GM21381 (cell line): ENCODE measurements around the gene P4HA3.

ENCODE experiments used
- ATAC-seq: cut with Tn5 transposase; IDR thresholded peaks from one replicate; pipeline ENCODE4 v1.9.1; 2021; ENCODE audit warnings: mild to moderate bottlenecking, moderate library complexity; ENCODE audit not compliant: unreplicated experiment

The P4HA3 gene

DNA sequence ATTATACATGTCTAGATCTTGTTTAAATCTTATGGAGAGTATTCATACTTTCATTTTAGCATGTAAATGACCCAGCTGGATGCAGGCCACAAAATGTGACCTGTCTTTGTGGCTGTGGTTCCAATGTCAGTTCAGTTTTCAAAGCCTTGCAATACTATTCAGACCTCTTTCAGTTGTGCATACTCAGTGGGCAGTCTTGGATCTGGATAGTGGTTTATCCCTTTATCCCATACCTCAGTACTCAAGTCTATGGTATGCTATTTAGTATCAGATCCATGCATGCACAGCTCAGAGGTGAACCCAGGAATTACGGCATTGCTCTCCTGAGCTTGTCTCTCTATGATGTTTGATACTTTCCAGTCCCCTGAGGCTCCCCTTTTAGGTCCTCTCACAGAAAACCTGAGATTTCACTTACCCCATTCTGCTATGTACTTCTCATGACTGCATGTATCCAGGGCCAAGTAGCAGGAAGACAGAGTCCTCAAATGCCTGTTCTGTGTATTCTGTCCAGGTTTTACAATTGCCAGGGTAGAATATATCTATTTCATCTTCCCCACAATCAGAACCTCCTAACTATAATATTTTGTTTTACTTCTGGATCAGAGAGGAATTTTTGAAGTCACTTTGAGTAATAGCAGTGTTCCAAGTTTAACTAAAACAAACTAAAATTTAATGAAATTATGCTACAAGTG, 6.9 kb upstream of the P4HA3 start:
- ATAC-seq = no peak

DNA sequence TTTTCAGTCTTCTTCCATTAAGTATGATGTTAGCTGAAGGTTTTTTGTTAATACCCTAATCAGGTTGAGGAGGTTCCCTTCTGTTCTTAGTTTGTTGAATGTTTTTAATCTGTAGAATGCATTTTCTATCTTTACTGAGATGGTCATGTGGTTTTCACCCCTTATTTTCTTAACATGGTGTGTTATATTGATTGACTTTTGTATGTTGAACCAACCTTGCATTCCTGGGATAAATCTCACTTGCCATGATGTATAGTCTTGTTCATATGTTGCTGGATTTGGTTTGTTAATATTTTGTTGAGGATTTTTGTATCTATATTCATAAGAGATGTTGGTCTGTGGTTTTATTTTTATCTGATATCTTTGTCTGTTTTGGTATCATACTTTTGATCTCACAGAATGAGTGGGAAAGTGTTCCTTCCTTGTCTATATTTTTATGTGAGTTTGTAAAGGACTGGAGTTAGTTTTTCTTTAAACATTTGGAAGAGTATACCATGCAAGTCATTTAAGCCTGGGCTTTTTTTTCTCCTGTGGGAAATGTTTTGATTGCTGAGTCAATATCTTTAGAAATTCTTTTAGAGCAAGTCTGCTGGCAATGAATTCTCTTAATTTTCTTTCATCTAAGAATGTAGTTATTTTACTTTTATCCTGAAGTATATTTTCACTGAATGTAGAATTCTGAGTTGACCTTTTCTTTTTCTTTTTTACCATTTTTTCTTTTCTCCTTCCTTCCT, 5.5 kb upstream of the P4HA3 start:
- ATAC-seq = no peak

DNA sequence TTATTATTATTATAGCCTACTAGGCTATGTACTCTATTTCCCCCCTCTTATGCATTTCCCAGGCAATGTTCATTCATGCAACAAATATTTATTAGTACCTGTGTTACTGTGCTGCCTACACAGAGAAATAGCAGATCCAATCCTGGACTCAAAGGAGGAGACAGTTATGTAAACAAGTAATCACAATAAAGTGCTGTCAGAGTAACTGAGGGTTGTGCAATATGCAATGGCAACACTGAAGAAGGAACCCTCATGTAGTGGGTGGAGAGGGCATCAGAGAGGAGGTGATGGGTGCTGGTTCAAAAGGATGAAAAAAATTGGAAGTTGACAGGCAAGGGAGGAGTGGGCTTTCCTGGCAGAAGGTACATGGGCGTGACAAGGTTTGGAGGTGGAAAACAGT, 886 bp upstream of the P4HA3 start:
- no peak for ATAC-seq

DNA sequence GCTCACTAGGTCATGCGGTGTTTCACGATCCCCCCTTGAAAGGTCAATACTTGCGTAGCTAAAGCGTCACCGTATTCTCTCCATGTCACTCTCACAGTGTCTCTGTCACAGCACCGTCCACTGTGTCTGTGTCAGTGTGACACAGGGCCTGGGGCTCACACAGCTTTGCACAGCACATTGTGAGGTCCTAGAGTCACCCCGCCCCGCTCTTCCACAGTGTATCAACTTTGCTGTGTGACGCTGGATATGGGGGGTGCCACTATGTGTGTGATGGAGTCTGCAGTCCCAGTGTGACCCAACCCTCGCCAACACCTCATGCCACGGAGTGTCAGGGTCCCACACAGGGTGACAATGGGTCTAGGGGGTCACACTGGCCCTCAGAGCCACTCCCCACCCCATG, 583 bp downstream of the P4HA3 start:
- no peak for ATAC-seq

DNA sequence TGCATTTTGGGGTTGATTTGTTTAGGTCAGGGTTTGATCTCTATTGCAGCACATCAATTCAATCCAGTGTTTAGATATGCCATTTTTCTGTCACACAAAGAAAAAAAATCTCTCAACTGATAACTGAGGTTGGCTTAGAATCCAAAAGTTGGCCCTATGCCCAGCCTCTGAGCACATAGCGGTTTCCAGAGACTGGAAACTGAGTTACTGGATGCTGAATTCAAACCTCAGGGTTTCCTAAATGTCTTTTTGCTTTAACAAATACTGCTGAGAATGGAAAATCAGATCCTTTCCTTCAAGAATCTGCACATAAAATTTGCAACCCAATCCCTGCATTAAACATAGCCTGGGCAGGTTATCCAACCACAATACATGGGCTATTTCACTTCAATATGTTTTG, 4.0 kb downstream of the P4HA3 start:
- ATAC-seq = no peak

DNA sequence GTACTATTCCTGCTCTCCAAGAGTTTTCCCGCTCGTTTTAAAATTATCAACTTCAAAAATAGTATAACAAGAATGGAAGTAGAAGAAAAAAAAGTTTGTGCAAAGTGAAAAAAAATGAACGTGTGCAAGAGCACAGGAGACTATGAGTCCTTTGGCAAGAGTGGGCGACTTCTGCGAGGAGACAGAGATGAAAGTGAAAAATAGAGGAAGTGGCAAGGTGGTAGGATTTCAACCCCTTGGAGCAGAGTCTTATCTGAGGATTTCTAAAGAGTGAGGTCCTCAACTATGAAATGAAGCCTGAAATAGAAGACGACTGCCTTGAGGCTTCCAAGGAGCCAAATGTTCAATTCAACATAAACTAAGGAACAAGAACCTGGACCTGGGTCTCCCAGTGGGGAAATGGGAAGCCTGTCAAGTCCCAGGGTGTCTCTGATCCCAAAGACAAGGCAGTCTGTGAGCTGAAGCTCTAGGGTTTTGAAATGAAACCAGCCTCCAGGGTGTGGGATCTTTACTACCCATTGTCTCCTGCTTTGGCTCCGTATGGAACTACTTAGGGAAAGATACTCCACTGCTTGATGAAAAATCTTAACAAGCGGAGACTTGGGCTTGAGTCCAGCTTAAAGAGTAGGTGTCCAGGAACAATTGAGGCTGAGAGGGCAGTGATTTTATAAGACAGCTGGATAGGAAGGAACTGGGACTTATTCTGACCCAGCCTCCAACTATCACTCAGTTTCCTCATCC, 4.8 kb downstream of the P4HA3 start:
- no peak for ATAC-seq

DNA sequence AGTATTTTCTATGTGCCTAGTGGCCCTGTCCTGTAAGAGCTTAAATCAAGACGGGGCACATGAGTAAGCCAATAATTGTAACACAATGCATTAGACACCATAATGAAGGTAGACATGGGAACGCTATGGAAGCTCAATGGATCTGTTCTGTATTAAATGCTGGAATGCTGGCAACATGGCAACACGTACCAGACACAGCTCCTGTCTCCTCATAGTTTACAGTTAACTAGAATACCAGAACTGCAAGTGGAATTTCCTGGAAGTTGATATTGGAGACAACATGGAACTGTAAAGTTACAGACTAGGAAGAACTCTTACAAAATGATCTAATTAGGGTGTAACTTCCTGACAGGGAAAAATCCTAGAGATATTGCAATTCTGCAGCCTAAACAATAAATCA, 12.4 kb downstream of the P4HA3 start:
- ATAC-seq = no peak

DNA sequence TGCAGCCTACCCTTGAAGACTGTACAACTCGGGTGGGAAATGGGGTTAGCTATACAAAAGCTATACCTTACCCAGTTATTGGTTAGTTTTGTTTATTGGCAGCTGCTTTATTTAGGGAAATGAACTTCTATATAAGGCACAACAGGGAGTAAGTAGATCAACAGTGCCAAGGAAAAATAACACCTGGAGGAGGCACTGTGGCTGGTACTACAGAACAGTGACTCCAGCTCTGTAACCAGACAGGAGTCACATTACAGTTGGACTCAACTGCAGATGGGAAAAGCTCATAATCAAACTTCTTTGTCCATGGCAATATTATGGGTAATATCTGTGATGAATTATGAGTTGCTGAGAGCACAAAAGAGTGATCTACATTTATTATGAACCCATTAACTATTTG, 14.0 kb downstream of the P4HA3 start:
- no peak for ATAC-seq

DNA sequence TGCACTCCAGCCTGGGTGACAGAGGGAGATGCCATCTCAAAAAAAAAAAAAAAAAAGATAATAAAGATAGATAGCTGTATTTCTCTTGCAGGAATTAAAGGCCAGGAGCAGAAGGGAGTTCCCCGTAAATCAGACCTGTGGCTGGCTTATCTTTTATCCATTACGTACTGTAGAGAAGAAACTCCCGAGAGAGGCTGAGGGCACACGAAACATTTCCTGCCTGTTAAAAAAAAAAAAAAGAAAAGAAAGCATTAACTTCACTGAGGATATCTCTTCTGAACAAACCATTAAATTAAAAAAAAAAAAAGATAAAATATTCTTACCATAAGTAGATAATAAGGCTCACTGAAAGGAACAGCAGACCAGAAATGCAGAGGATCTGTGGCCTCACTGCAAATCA, 22.5 kb downstream of the P4HA3 start:
- ATAC-seq = no peak

DNA sequence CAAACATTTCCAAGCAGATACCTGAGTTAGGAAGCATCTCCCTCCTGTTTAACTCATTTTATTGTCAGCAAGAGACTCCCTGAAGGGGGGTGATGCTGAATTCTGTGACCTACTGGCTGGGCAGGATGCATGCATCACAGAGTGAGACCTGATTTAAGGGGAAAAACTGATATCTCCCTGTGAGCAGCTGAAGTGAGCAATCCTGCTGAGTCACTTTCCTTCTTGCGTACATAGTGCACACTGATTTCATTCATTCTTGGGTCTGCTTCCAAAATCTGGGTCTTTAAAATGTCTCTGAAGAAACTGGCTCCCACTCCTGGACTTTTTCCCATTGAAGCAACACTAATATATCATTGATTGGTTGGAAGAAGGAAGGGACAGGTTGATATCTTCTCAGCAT, 23.3 kb downstream of the P4HA3 start:
- ATAC-seq = no peak

DNA sequence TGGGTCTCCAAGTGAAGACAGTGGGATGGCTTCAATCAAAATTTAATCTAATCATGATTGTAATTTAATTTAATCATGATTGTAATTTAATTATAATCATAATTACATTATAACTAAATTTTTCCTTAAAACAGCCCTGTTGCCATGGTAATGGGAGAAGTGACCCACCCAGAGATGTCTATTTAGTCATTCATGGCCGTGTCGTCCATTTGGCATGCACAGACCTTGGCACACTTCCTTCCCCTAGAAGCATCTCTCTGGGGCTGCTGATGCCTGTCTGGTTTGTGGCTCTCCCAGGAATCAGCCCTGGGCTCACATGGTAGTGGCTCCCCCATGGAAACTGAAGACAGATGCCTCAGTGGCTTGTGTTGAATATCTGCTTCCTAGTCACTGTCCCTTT, 27.0 kb downstream of the P4HA3 start:
- no peak for ATAC-seq

DNA sequence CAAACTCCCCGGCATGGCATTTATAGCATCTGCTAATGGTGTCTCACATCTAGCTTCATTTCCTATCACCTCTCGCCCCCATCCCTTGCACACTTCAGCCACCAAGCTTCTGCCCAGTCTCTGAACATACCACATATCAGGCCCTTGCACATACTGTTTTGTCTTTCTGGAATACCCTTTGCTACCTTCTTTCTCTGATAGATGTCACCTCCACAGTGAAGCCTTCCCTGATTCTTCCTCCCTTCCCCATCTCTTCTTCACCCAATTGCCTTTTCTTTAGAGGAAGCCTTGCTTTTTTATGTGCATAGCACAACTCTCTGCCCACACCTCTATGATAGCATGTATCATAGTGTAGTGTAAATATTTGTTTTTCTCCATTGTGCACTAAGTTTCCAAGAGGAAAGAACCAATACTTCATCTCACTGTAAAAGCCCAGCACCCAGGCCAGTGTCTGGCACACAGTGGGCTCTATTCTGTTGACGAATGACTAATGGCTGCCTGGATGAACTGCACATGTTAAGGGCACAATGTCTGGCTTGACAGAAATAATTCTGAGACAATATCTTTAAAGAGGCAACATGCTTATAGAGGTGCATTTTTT, 27.8 kb downstream of the P4HA3 start:
- ATAC-seq = no peak

DNA sequence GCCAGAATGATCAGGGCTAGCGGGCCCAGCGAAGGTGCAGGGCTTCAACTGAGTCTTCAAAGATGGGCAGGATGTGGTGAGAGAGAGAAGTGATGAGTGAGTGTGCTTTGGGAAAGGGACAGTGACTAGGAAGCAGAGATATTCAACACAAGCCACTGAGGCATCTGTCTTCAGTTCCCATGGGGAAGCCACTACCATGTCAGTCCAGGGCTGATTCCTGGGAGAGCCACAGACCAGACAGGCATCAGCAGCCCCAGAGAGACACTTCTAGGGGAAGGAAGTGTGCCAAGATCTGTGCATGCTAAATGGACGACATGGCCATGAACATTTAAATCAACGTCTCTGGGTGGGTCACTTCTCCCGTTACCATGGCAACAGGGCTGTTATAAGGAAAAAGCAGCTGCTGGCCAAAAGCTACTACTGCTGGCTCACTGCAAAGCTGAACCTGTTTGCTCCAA, 28.5 kb downstream of the P4HA3 start:
- ATAC-seq = no peak

DNA sequence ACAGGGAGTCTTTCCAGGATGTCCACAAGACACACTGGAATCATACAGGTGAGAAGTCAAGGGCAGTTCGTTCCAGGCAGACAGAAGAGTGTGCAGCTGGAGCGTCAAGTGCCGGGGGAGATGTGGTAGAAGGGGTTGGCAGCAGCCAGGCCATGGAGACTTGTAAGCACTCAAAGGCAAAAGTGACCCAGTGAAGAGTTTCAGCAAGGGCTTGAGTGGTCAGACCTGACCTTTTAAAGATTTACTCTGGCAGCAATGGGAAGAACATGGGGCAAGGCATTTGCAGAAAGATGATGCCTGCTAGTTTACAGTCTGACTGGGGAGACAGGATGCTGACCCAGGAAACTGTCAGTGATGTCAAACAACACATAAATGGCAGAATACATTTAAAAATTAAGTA, 29.0 kb downstream of the P4HA3 start:
- ATAC-seq = no peak

DNA sequence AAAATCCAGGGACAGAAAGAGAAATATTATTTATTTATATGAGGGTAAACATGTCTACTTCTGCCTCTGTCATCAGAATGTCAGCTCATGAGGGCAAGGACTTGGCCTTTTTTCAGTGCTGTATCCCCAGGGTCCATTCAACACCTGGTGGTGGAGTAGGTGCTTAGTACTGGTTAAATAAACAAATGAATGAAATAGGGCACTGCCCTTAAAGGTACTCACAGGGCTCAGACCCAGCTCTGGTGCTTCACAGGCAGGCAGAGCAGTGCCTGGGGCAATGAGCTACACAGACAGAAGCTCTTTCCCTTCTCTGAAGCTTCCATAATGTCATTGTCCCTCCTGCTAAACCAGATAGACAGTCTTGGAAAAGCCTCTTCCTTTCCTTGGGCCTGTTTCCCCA, 30.9 kb downstream of the P4HA3 start:
- ATAC-seq = no peak

DNA sequence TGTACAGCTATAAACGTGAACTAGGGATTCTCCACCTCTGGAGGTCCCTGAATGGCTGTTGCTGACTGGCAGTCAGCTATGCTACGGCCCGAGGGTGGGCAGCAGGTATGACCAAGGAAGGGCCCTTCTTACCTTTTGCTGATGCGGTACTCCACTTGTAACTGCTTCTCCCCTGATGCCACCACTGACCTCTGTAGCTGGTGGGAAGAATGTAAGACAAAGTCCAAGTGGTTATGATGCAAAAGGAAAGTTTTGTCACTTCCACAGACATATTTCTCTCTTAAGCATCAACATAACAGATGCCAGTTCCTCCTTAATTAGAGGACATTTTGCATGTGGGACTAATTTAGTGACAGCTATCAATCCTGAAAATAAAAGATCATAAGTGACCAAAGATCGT, 32.2 kb downstream of the P4HA3 start:
- no peak for ATAC-seq

DNA sequence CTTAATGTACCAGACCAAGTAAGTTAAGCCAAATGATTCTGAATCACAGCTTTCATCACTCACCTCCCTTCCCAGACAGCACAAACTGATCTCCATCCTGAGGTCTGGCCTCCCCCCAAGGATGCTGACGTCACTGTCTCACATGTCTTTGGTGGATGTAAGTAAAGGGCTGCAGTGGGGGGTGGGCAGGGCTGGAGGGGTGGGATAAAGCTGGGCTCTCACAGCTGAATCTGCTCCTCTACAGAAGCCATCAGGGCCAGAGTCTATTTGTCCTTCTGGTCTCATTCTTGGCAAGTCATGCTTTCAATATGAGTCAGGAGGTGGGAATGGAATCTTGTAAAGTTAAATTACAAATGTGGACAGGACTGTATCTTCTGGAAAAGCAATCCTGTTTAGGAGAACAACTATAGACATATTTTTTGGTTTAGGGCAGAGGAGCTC, 32.7 kb downstream of the P4HA3 start:
- no peak for ATAC-seq

DNA sequence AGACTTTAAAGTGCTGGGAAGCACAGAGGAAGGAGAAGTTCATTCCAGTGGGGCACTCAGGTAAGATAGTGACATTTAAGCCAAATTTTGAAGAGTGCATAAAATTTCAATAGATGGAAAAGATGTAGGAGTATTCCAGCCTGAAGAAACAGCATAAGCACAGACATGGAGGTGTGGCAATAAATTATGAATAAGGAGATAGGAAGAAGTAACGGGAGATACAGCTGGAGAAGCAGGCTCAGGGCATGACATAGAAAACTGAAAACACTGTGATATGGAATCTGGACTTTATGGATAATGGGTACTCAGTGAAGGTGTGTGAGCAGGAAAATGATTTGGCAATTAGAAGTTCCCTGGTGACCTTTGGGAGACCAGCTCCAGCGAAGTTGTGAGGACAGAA, 33.3 kb downstream of the P4HA3 start:
- ATAC-seq = no peak

DNA sequence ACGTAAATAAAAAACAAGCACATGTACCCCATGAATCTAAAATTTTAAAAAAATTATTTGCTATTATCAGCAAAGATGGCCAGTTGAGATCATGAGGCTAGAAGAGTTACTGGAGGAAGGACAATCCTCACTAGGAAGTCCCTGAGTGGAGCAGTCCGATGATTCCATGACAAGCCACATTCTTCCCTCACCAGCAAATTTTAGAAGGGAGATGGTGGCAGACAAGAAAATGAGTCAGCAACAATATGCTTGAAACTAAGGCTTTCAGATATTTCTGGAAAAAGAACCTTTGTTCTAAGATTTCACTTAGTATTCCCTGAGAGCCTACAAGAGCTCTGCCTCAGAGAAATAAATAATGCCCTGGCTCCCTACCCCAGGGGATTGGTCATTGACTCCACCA, 34.9 kb downstream of the P4HA3 start:
- ATAC-seq = no peak

DNA sequence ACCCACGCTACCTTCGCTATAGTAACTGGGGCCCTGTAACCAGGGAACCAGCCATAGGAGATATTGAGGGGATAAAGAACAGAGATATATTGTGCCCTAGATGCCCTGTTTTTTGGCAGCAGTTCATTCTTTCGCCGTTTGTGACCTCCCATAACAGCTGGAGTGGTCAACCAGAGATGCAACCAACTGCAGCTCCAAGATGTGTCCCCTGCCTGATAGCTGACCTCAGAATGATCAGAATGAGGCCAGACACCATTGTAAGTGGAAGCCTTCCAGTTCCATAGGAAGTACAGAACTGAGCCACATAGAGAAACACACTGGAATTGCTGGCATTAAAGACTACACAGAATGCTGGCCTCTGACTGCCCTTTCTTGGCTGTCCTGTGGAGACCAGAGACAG, 39.2 kb downstream of the P4HA3 start:
- ATAC-seq = no peak

DNA sequence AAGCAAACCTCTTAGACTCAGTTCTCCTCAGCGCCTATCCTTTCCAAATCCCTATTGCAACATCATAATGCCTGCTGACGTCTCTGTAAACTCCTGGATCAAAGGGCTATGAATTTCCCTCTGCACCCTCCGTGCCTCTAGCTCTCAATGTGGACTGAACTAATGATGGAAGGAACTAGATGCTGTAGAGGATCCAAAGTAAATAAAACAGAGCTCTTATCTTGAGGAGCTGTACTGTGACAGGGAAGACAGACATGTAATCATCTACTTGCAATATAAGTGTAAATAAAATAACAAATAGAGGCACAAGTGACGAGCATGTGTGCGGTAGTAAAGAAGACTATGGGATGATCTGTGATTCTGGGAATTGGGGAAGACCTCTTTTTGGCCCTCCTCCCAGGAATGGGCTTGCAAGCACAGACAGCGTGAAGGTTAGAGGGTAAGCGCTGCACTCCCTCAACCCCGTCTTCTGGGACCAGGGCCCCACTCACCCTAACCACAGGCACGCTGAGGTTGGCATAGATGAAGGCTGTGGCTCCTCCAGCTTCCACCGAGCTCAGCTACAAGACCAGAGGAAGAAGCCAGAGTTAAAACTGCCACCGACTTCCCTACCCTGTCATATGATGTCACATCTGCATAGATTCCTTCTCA, 42.2 kb downstream of the P4HA3 start:
- ATAC-seq = no peak
